CD4-positive, CD25-positive, alpha-beta regulatory T cell (primary cell): ENCODE measurements around the gene DYNC1LI1. TPM values are rescaled to one million over a fixed set of nuclear protein-coding genes. Genes with fewer than 3 reads are reported as not detected.
A peak's percentile ranks its signal among the peaks of the same experiment; 100 is the strongest.
"Not testable (repeated sequence)": the region's sequence is repeated elsewhere in the genome, so short reads cannot be mapped to it uniquely, and the experiment has no call there.

Experiments
- ATAC-seq, 2 donors: fragments of 150-1000 bp; cut with Tn5 transposase; one replicate each; pipeline ENCODE4 v1.10.0; 2021; ENCODE audit warnings: low read depth in 2 of 2, moderate number of reproducible peaks in 2 of 2, moderate library complexity in 1 of 2
- DNase-seq, 3 donors: peaks; one replicate each; pipeline versions ENCODE4 v3.0.0 to v3.0.0-alpha.2; 2012 to 2022; ENCODE audit warnings: mixed read lengths in 1 of 3
- H3K27ac ChIP-seq: one replicate; pipeline ENCODE4 v1.7.0; 2013; ENCODE audit warnings: mild to moderate bottlenecking, low read length; ENCODE audit not compliant: insufficient read depth, poor library complexity, severe bottlenecking
- H3K27me3 ChIP-seq: one replicate; pipeline ENCODE4 v1.7.0; 2013; ENCODE audit warnings: low read length; ENCODE audit not compliant: control insufficient read depth, insufficient read depth
- H3K36me3 ChIP-seq: one replicate; pipeline ENCODE4 v1.7.0; 2013; ENCODE audit warnings: mild to moderate bottlenecking, low read length, moderate library complexity; ENCODE audit not compliant: control insufficient read depth, insufficient read depth
- H3K4me1 ChIP-seq: 2 replicates; pipeline ENCODE4 v1.7.0; 2013; ENCODE audit warnings: mild to moderate bottlenecking, low read length; ENCODE audit not compliant: insufficient read depth, control insufficient read depth, poor library complexity, severe bottlenecking
- H3K4me3 ChIP-seq: one replicate; pipeline ENCODE4 v1.7.0; 2013; ENCODE audit warnings: low read depth, mild to moderate bottlenecking, low read length, moderate library complexity
- H3K9me3 ChIP-seq, 2 experiments: 1 replicate in 1 of 2; 2 replicates in 1 of 2; pipeline ENCODE4 v1.7.0; 2013; ENCODE audit warnings: low read length in 2 of 2, mild to moderate bottlenecking in 1 of 2, moderate library complexity in 1 of 2; ENCODE audit not compliant: control insufficient read depth in 2 of 2
- H3K27ac Mint-ChIP-seq, 3 donors: one replicate each; pipeline ENCODE4 v1.8.0; 2020 to 2022; ENCODE audit warnings: mild to moderate bottlenecking in 3 of 3, mixed read lengths in 3 of 3, moderate library complexity in 2 of 3
- H3K27me3 Mint-ChIP-seq: one replicate; pipeline ENCODE4 v1.8.0; 2022; ENCODE audit warnings: mild to moderate bottlenecking, mixed read lengths
- H3K36me3 Mint-ChIP-seq: one replicate; pipeline ENCODE4 v1.8.0; 2020; ENCODE audit warnings: mixed read lengths
- H3K4me1 Mint-ChIP-seq, 4 donors: one replicate each; pipeline ENCODE4 v1.8.0; 2020 to 2022; ENCODE audit warnings: mixed read lengths in 4 of 4, mild to moderate bottlenecking in 1 of 4
- H3K4me3 Mint-ChIP-seq, 4 donors: one replicate each; pipeline ENCODE4 v1.8.0; 2020 to 2022; ENCODE audit warnings: mild to moderate bottlenecking in 4 of 4, mixed read lengths in 4 of 4, moderate library complexity in 3 of 4
- H3K9me3 Mint-ChIP-seq, 7 donors: one replicate each; pipeline ENCODE4 v1.8.0; 2020 to 2022; ENCODE audit warnings: mixed read lengths in 7 of 7, mild to moderate bottlenecking in 3 of 7, moderate library complexity in 2 of 7
- polyA plus RNA-seq, 4 donors: library from polyadenylated mRNA; unstranded; fragments of 300-500 nt; fragmentation: Illumina TruSeq; gene quantifications; one replicate each; pipeline ENCODE4 v1.2.3, GENCODE V29; 2021
- total RNA-seq: library from RNA; stranded (reverse); gene quantifications from one replicate; pipeline ENCODE4 v1.2.3, GENCODE V29; 2022

Gene DYNC1LI1
- total and polyA plus RNA-seq, 5 donors from 2014 or later = 24.8 to 37.2 (median 30.0) TPM

DNA sequence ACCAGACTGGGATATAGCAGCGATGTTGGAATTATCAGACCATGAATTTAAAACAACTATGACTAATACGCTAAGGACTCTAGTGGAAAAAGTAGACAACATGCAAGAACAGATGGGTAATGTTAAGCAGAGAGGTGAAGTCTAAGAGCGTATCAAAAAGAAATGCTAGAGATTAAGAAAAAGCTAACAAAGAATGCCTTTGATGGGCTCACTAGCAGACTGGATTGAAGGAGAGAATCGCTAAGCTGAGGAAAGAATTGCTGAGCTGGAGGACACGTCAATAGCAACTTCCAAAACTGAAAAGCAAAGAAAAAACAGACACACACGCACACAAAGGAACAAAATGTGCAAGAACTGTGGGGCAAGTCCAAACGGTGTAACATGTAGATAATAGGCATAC is 48.0 kb downstream of the DYNC1LI1 start:
- Mint-ChIP-seq H3K4me1 (peaks cover 0 to 4% (median 0%) of the 10 kb centered on the region in 4 donors), H3K27ac (peak overlapping the region in 1 of 3 donors; percentile 72), H3K4me3 (no peak overlapping the region), H3K36me3 (peaks cover 27% of the 10 kb centered on the region), H3K27me3 (no peaks in the 10 kb centered on the region), H3K9me3 (peaks cover 0 to 3% (median 0%) of the 10 kb centered on the region in 7 donors)
- Histone ChIP-seq H3K27me3 (no peaks in the 10 kb centered on the region), H3K27ac (no peak overlapping the region), H3K4me1 (no peaks in the 10 kb centered on the region), H3K9me3 (no peaks in the 10 kb centered on the region), H3K4me3 (no peak overlapping the region), H3K36me3 (peaks cover 28% of the 10 kb centered on the region)
- no peak for DNase-seq
- no peak for ATAC-seq

DNA sequence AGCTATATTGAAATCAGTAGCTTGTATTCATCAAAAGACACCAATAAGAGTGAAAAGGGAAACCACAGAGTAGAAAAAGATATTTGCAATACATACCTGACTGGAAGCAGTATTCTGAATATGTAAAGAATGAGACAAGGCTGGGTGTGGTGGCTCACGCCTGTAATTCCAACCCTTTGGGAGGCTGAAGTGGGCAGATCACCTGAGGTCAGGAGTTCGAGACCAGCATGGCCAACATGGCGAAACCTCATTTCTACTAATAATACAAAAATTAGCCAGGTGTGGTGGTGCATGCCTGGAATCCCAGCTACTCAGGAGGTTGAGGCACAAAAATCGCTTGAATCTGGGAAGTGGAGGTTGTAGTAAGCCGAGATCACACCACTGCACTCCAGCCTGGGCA is 51.7 kb downstream of the DYNC1LI1 start:
- not testable (repeated sequence) for H3K4me3 ChIP-seq, ATAC-seq, H3K4me1 ChIP-seq, H3K4me3 Mint-ChIP-seq, H3K27ac ChIP-seq, H3K9me3 ChIP-seq, H3K9me3 Mint-ChIP-seq, DNase-seq, H3K27me3 Mint-ChIP-seq, H3K36me3 ChIP-seq, H3K27me3 ChIP-seq
- H3K27ac Mint-ChIP-seq = peak overlapping the region in 1 of 3 donors; percentile 25
- peaks cover 16% of the 10 kb centered on the region for H3K36me3 Mint-ChIP-seq
- peaks cover 2 to 14% (median 8%) of the 10 kb centered on the region in 4 donors for H3K4me1 Mint-ChIP-seq

- not testable (repeated sequence) for H3K27ac ChIP-seq
These were observed 53.9 kb downstream of the DYNC1LI1 start for GRCh38 chr3:32516751-32517150.

DNA sequence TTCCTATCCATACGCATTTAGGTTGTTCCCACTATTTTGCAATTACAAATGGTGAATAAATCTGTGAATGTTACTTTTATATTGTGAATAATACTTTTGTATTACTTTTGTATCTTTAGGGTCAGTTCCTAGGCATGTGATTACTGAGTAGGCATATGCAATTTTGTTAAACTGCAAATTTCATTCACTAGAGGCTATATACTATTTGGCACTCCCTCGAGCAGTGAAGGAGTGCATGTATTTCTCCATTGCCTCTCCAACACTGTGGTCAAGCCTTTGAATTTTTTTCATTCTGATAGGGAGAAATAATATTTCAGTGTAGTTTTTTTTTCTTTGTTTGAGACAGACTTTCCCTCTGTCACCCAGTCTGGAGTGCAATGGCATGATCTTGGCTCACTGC is 59.7 kb downstream of the DYNC1LI1 start:
- H3K4me3 ChIP-seq = no peak overlapping the region
- Mint-ChIP-seq H3K27ac (no peak overlapping the region), H3K36me3 (peaks cover 4% of the 10 kb centered on the region), H3K4me3 (no peak overlapping the region), H3K4me1 (peaks cover under 1 to 10% (median 3%) of the 10 kb centered on the region in 4 donors), H3K27me3 (no peaks in the 10 kb centered on the region), H3K9me3 (no peaks in the 10 kb centered on the region)
- no peaks in the 10 kb centered on the region for H3K9me3 ChIP-seq
- no peaks in the 10 kb centered on the region for H3K36me3 ChIP-seq
- no peak overlapping the region for H3K27ac ChIP-seq
- no peaks in the 10 kb centered on the region for H3K27me3 ChIP-seq
- ATAC-seq (no peak), DNase-seq (no peak)
- H3K4me1 ChIP-seq = no peaks in the 10 kb centered on the region

More at GRCh38 chr3:32516751-32517150, 53.9 kb downstream of the DYNC1LI1 start:
- H3K27me3 Mint-ChIP-seq, DNase-seq, H3K9me3 Mint-ChIP-seq, H3K36me3 ChIP-seq, H3K9me3 ChIP-seq, H3K27ac Mint-ChIP-seq, H3K4me1 ChIP-seq, H3K27me3 ChIP-seq, ATAC-seq, H3K4me3 ChIP-seq: not testable (repeated sequence)
- peaks cover 13% of the 10 kb centered on the region for H3K36me3 Mint-ChIP-seq
- H3K4me1 Mint-ChIP-seq = peaks cover 2 to 14% (median 8%) of the 10 kb centered on the region in 4 donors
- H3K4me3 Mint-ChIP-seq = peak overlapping the region in 2 of 4 donors; percentile 41 to 46

DNA sequence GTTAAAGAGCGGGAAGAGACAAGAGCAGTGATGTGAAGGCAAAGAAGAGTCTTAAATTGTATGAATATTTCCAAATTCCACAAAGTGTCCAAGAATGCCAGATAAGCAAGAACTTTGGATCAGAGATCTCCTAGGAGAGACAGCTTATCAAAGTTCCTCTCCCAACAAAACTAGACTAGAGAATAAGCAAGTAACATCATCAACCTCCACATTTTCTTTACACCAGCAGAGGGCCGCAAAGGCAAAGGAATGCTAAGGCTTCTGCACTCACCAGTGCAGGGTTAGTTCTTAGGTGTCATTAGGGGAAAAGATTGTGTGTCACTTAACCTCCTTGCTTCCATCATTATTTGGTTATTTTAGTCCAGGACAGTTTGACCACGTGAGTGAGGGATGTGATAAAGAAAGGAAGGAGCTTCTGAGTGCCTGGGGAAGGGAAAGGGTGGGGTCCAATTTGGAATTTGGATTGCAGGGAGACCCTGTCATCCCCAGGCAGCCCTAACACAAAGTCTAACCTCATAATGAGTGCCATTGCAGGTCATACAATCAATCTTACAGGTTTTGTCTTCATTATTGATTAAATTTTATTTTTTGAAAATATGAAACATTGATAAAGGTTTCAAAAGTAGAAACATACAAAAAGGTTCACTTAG is 60.5 kb downstream of the DYNC1LI1 start:
- Mint-ChIP-seq H3K27me3 (no peaks in the 10 kb centered on the region), H3K27ac (peak overlapping the region in 1 of 3 donors; percentile 2), H3K4me1 (peaks cover 0 to 10% (median 3%) of the 10 kb centered on the region in 4 donors), H3K4me3 (peak overlapping the region in 1 of 4 donors; percentile 0), H3K36me3 (peaks cover 4% of the 10 kb centered on the region), H3K9me3 (no peaks in the 10 kb centered on the region)
- H3K4me1 ChIP-seq = no peaks in the 10 kb centered on the region
- no peak overlapping the region for H3K4me3 ChIP-seq
- DNase-seq (peak; percentile 47 to 81 (median 64)), ATAC-seq (peak; percentile 88 to 91)
- no peak overlapping the region for H3K27ac ChIP-seq
- no peaks in the 10 kb centered on the region for H3K27me3 ChIP-seq
- no peaks in the 10 kb centered on the region for H3K9me3 ChIP-seq
- H3K36me3 ChIP-seq = no peaks in the 10 kb centered on the region

GRCh38 chr3:32508711-32509110 is 61.9 kb downstream of the DYNC1LI1 start:
- H3K4me1 ChIP-seq = no peaks in the 10 kb centered on the region
- Mint-ChIP-seq H3K4me1 (peaks cover 0 to 5% (median 1%) of the 10 kb centered on the region in 4 donors), H3K27ac (no peak overlapping the region), H3K4me3 (no peak overlapping the region), H3K36me3 (no peaks in the 10 kb centered on the region), H3K9me3 (no peaks in the 10 kb centered on the region), H3K27me3 (no peaks in the 10 kb centered on the region)
- no peaks in the 10 kb centered on the region for H3K27me3 ChIP-seq
- no peaks in the 10 kb centered on the region for H3K9me3 ChIP-seq
- H3K4me3 ChIP-seq = no peak overlapping the region
- no peak overlapping the region for H3K27ac ChIP-seq
- no peak for DNase-seq
- no peaks in the 10 kb centered on the region for H3K36me3 ChIP-seq
- ATAC-seq = no peak

DNA sequence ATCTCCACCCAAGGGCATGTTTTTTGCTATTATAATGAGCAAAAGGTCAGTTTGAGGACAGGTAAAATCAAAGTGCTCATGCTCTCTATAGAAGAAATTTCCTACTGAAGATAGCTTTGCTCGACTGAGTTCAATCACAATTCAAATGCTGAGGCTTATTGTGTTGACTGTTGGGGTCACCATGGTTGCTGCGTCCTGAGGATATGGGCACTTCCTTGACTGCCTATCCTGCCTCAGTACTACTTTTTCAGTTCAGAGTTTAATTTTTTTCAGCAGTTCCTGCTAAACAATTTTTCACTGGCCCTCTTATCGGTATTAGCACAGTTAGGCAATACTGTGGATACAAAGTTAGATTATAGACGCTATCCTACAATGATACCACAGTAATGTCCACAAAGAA is 64.2 kb downstream of the DYNC1LI1 start:
- H3K36me3 ChIP-seq = no peaks in the 10 kb centered on the region
- no peaks in the 10 kb centered on the region for H3K9me3 ChIP-seq
- peaks cover 14% of the 10 kb centered on the region for H3K4me1 ChIP-seq
- Mint-ChIP-seq H3K4me1 (peaks cover 6 to 16% (median 9%) of the 10 kb centered on the region in 4 donors), H3K4me3 (no peak overlapping the region), H3K27me3 (peaks cover 4% of the 10 kb centered on the region), H3K27ac (no peak overlapping the region), H3K36me3 (no peaks in the 10 kb centered on the region), H3K9me3 (no peaks in the 10 kb centered on the region)
- no peak overlapping the region for H3K4me3 ChIP-seq
- no peaks in the 10 kb centered on the region for H3K27me3 ChIP-seq
- ATAC-seq (no peak), DNase-seq (no peak)
- no peak overlapping the region for H3K27ac ChIP-seq

GRCh38 chr3:32502946-32503286 is 67.7 kb downstream of the DYNC1LI1 start:
- Mint-ChIP-seq H3K27me3 (peaks cover 4% of the 10 kb centered on the region), H3K9me3 (peaks cover 0 to 1% (median 0%) of the 10 kb centered on the region in 7 donors), H3K27ac (peak overlapping the region; percentile 90 to 99 (median 98)), H3K4me3 (peak overlapping the region; percentile 93 to 100 (median 96)), H3K36me3 (peaks cover 8% of the 10 kb centered on the region), H3K4me1 (peaks cover 22 to 47% (median 37%) of the 10 kb centered on the region in 4 donors)
- ATAC-seq (no peak), DNase-seq (no peak)
- no peaks in the 10 kb centered on the region for H3K9me3 ChIP-seq
- H3K36me3 ChIP-seq = peaks cover 4% of the 10 kb centered on the region
- peak overlapping the region; percentile 88 for H3K4me3 ChIP-seq
- H3K4me1 ChIP-seq = peaks cover 37% of the 10 kb centered on the region
- peak overlapping the region; percentile 97 for H3K27ac ChIP-seq
- H3K27me3 ChIP-seq = no peaks in the 10 kb centered on the region
